NOMO-1 treated with DMSO at 0.1 percent for 48 hours (cell line): Measurements from ENCODE around the gene SND1.
"Not testable (repeated sequence)": the region's sequence is repeated elsewhere in the genome, so short reads cannot be mapped to it uniquely, and the experiment has no call there.

Experiments used
- DNase-seq: peaks from one replicate; lab custom pipeline; 2025; ENCODE audit not compliant: unreplicated experiment; lab: John Stamatoyannopoulos, UW

SND1 gene

GRCh38 chr7:127652333-127653248 lies 597 bp downstream of the SND1 start:
- no peak for DNase-seq

GRCh38 chr7:127653396-127653795 lies 1.4 kb downstream of the SND1 start:
- DNase-seq: no peak

GRCh38 chr7:127654404-127655394 lies 2.7 kb downstream of the SND1 start:
- DNase-seq: peak; percentile 23

- no peak for DNase-seq
Observed at GRCh38 chr7:127655720-127656119, 3.7 kb downstream of the SND1 start.

- DNase-seq: no peak
Observed at GRCh38 chr7:127657500-127657899, 5.5 kb downstream of the SND1 start.

GRCh38 chr7:127658970-127659630 lies 7.1 kb downstream of the SND1 start:
- DNase-seq: no peak

- no peak for DNase-seq
Observed at GRCh38 chr7:127665922-127666321, 13.9 kb downstream of the SND1 start.

GRCh38 chr7:127666602-127667001 lies 14.6 kb downstream of the SND1 start:
- no peak for DNase-seq

- no peak for DNase-seq
Observed at GRCh38 chr7:127667017-127667670, 15.2 kb downstream of the SND1 start.

- peak; percentile 53 for DNase-seq
Observed at GRCh38 chr7:127667759-127668530, 16.0 kb downstream of the SND1 start.

- DNase-seq: no peak
Observed at GRCh38 chr7:127671341-127671740, 19.3 kb downstream of the SND1 start.

GRCh38 chr7:127673902-127674301 lies 21.9 kb downstream of the SND1 start:
- no peak for DNase-seq

- DNase-seq: no peak
Observed at GRCh38 chr7:127674361-127674760, 22.4 kb downstream of the SND1 start.

- not testable (repeated sequence) for DNase-seq
Observed at GRCh38 chr7:127674923-127675322, 22.9 kb downstream of the SND1 start.

- no peak for DNase-seq
Observed at GRCh38 chr7:127675721-127676120, 23.7 kb downstream of the SND1 start.

GRCh38 chr7:127677433-127678230 lies 25.6 kb downstream of the SND1 start:
- DNase-seq: no peak

- no peak for DNase-seq
Observed at GRCh38 chr7:127678337-127678736, 26.3 kb downstream of the SND1 start.

GRCh38 chr7:127678947-127679346 lies 27.0 kb downstream of the SND1 start:
- DNase-seq: no peak

GRCh38 chr7:127680983-127681382 lies 29.0 kb downstream of the SND1 start:
- no peak for DNase-seq
